ENCODE results near the gene EDAR. TPM values are rescaled to one million over a fixed set of nuclear protein-coding genes. Genes with fewer than 3 reads are reported as not detected.

EDAR gene
- polyA plus RNA-seq, 2 of the 4 experiments (the other 2 are of a cell fraction) = 0.05 to 0.26 TPM

GRCh38 chr2:108936076-108936864 is 52.8 kb downstream of the EDAR start (continued):
- no peak for TF ChIP-seq E2F6 (IDR thresholded peaks at IDR 0.05; ENCODE audit: borderline replicate concordance, low read depth)
- no peak for TF ChIP-seq ZFP36 (IDR thresholded peaks at IDR 0.05; ENCODE audit: borderline replicate concordance, partially characterized antibody)
- no peak for TF ChIP-seq KDM5A (IDR thresholded peaks at IDR 0.05)
- TF ChIP-seq CTCF (IDR thresholded peaks at IDR 0.05) = no peak
- TF ChIP-seq BCL3 (IDR thresholded peaks at IDR 0.05) = no peak
- TF ChIP-seq ATOH8 (CRISPR knock-in tag; IDR thresholded peaks at IDR 0.05; ENCODE audit: low read depth) = no peak
- TF ChIP-seq POLR2AphosphoS2 (conservative IDR thresholded peaks at IDR 0.05; ENCODE audit: low read length) = no peak
- TF ChIP-seq ZC3H11A (IDR thresholded peaks at IDR 0.05) = no peak

GRCh38 chr2:108935271-108935741 is 53.7 kb downstream of the EDAR start:
- Histone ChIP-seq H3K9me3 (no peaks in the 10 kb centered on the region), H3K4me2 (peak overlapping the region; percentile 32; the same call in 2 of the 3 replicates), H3K4me3 (no peak overlapping the region), H3K27ac (no peak overlapping the region), H3K4me1 (peaks cover 10% of the 10 kb centered on the region; the same call in 1 of the 3 replicates)
- FAIRE-seq = no peak
- ChIA-PET POLR2A (no interaction called here), CTCF (interaction anchor here (1.5 to 1.6 kb wide), 2 partner anchors 8 to 54 kb away, joined by 5 to 10 read pairs; partner anchors contain the start of gene EDAR)
- DNase-seq (ENCODE audit: low read depth in 1 of 2, low spot score in 1 of 2) = no peak
- 23% methylated on average over 5 of the region's 5 CpGs for WGBS (ENCODE audit: missing lambda C conversion rate)
- TF ChIP-seq USF2 (IDR thresholded peaks at IDR 0.05) (no peak), BCL3 (IDR thresholded peaks at IDR 0.05) (no peak), JUN (IDR thresholded peaks at IDR 0.05) (no peak), ZSCAN20 (CRISPR knock-in tag; IDR thresholded peaks at IDR 0.05) (no peak), TP53 (CRISPR knock-in tag; IDR thresholded peaks at IDR 0.05) (no peak), ELK1 (IDR thresholded peaks at IDR 0.05; ENCODE audit: low read depth, low read length) (no peak), SREBF2 (IDR thresholded peaks at IDR 0.05) (no peak), MAX (IDR thresholded peaks at IDR 0.05) (no peak), FOSB (CRISPR knock-in tag; IDR thresholded peaks at IDR 0.05) (no peak), CEBPB (IDR thresholded peaks at IDR 0.05) (no peak), CBX2 (IDR thresholded peaks at IDR 0.05; ENCODE audit: borderline replicate concordance, low read depth) (no peak), BHLHE40 (IDR thresholded peaks at IDR 0.05; ENCODE audit: low read depth, low read length) (no peak), POLR2AphosphoS2 (conservative IDR thresholded peaks at IDR 0.05; ENCODE audit: low read length) (no peak), EP300 (IDR thresholded peaks at IDR 0.05) (no peak), HEYL (CRISPR knock-in tag; IDR thresholded peaks at IDR 0.05) (no peak), ZFP36 (IDR thresholded peaks at IDR 0.05; ENCODE audit: borderline replicate concordance, partially characterized antibody) (no peak), RARB (CRISPR knock-in tag; IDR thresholded peaks at IDR 0.05) (no peak), JUNB (IDR thresholded peaks at IDR 0.05) (no peak), HOXA7 (CRISPR knock-in tag; IDR thresholded peaks at IDR 0.05) (no peak)
- no peak for ATAC-seq
